GM19468 (cell line): ENCODE results near the gene WDR31.
"Not testable (repeated sequence)": the region's sequence is repeated elsewhere in the genome, so short reads cannot be mapped to it uniquely, and the experiment has no call there.

Experiments
- ATAC-seq: cut with Tn5 transposase; IDR thresholded peaks from one replicate; pipeline ENCODE4 v1.9.1; 2021; ENCODE audit warnings: mild to moderate bottlenecking, moderate library complexity, moderate number of reproducible peaks; ENCODE audit not compliant: unreplicated experiment; ENCODE audit errors: extremely low read depth

Gene WDR31

GRCh38 chr9:113299800-113300292 lies 40.2 kb downstream of the WDR31 start:
- ATAC-seq = no peak

- ATAC-seq = no peak
Observed at GRCh38 chr9:113298924-113299770, 40.9 kb downstream of the WDR31 start.

- ATAC-seq = no peak
Observed at GRCh38 chr9:113298311-113298710, 41.8 kb downstream of the WDR31 start.

GRCh38 chr9:113296796-113297558 lies 43.1 kb downstream of the WDR31 start:
- ATAC-seq = no peak

- not testable (repeated sequence) for ATAC-seq
Observed at GRCh38 chr9:113296247-113296646, 43.8 kb downstream of the WDR31 start.

- no peak for ATAC-seq
Observed at GRCh38 chr9:113293285-113293878, 46.7 kb downstream of the WDR31 start.

GRCh38 chr9:113290052-113290607 lies 49.9 kb downstream of the WDR31 start:
- no peak for ATAC-seq

GRCh38 chr9:113289091-113289490 lies 51.0 kb downstream of the WDR31 start:
- ATAC-seq = no peak

- no peak for ATAC-seq
Observed at GRCh38 chr9:113281356-113281755, 58.7 kb downstream of the WDR31 start.

GRCh38 chr9:113278840-113279239 lies 61.2 kb downstream of the WDR31 start:
- no peak for ATAC-seq

- ATAC-seq = peak; percentile 98
Observed at GRCh38 chr9:113275157-113276131, 64.6 kb downstream of the WDR31 start, which contains the start of the genes CDC26 and PRPF4. Gene CDC26, minus strand, starts transcription at chr9:113275572. Its CDS starts 3,065 bp downstream, at chr9:113272507. Gene PRPF4, plus strand, starts transcription at chr9:113275658. Its CDS starts 86 bp downstream, at chr9:113275744.

GRCh38 chr9:113274474-113275156 lies 65.5 kb downstream of the WDR31 start:
- no peak for ATAC-seq

GRCh38 chr9:113269871-113270270 lies 70.2 kb downstream of the WDR31 start:
- no peak for ATAC-seq

- no peak for ATAC-seq
Observed at GRCh38 chr9:113269355-113269754, 70.7 kb downstream of the WDR31 start.

- ATAC-seq = no peak
Observed at GRCh38 chr9:113267911-113268566, 72.0 kb downstream of the WDR31 start.

GRCh38 chr9:113266174-113266573 lies 73.9 kb downstream of the WDR31 start:
- ATAC-seq = no peak
